COLO829 (cell line): ENCODE results near the gene ZNF446.
A peak's percentile ranks its signal among the peaks of the same experiment; 100 is the strongest.
"Not testable (repeated sequence)": the region's sequence is repeated elsewhere in the genome, so short reads cannot be mapped to it uniquely, and the experiment has no call there.

Experiments used
- DNase-seq: peaks from one replicate; pipeline ENCODE4 v3.0.0; 2012; ENCODE audit warnings: low spot score

The ZNF446 gene

GRCh38 chr19:58470837-58471543 lies 5.2 kb upstream of the ZNF446 start:
- DNase-seq: not testable (repeated sequence)

- DNase-seq: no peak
These were observed 4.4 kb upstream of the ZNF446 start for GRCh38 chr19:58471736-58472135.

- DNase-seq: no peak
These were observed 2.4 kb upstream of the ZNF446 start for GRCh38 chr19:58473775-58474174.

GRCh38 chr19:58474291-58474996 lies 1.7 kb upstream of the ZNF446 start:
- no peak for DNase-seq

GRCh38 chr19:58474997-58475713 lies 997 bp upstream of the ZNF446 start:
- no peak for DNase-seq

GRCh38 chr19:58476498-58477015 lies 405 bp downstream of the ZNF446 start:
- DNase-seq: no peak

GRCh38 chr19:58477130-58477529 lies 978 bp downstream of the ZNF446 start:
- no peak for DNase-seq

- no peak for DNase-seq
These were observed 1.7 kb downstream of the ZNF446 start for GRCh38 chr19:58477871-58478270.

- no peak for DNase-seq
These were observed 3.2 kb downstream of the ZNF446 start for GRCh38 chr19:58479303-58479702.

GRCh38 chr19:58479736-58480480 lies 3.8 kb downstream of the ZNF446 start:
- no peak for DNase-seq

- DNase-seq: no peak
These were observed 4.3 kb downstream of the ZNF446 start for GRCh38 chr19:58480481-58480830.

- DNase-seq: no peak
These were observed 4.7 kb downstream of the ZNF446 start for GRCh38 chr19:58480831-58481230.

- DNase-seq: no peak
These were observed 6.2 kb downstream of the ZNF446 start for GRCh38 chr19:58482372-58482771.

- no peak for DNase-seq
These were observed 7.6 kb downstream of the ZNF446 start for GRCh38 chr19:58483776-58484175.

- DNase-seq: not testable (repeated sequence)
These were observed 8.2 kb downstream of the ZNF446 start for GRCh38 chr19:58484349-58484748.

- no peak for DNase-seq
These were observed 15.2 kb downstream of the ZNF446 start for GRCh38 chr19:58491393-58491792.

- peak; percentile 89 for DNase-seq
These were observed 16.1 kb downstream of the ZNF446 start for GRCh38 chr19:58492265-58492664.

GRCh38 chr19:58497634-58498170 lies 21.6 kb downstream of the ZNF446 start:
- no peak for DNase-seq

GRCh38 chr19:58498316-58499020 lies 22.3 kb downstream of the ZNF446 start:
- no peak for DNase-seq

GRCh38 chr19:58499021-58499927 lies 23.1 kb downstream of the ZNF446 start:
- peak; percentile 99 for DNase-seq
